ENCODE results near the gene BCL2L15.

GRCh38 chr1:113899111-113899510, 11.7 kb upstream of the BCL2L15 start:
- TF ChIP-seq CTCF (IDR thresholded peaks at IDR 0.05; ENCODE audit: borderline replicate concordance, extremely low read depth, low read length, poor library complexity, severe bottlenecking) (no peak), EZH2 (IDR thresholded peaks at IDR 0.05; ENCODE audit: borderline replicate concordance, low read depth, low read length, severe bottlenecking) (no peak)
